AG10803 (cell line): Measurements from ENCODE around the gene DOCK1.

Source experiments
- DNase-seq: peaks from one replicate; pipeline ENCODE4 v3.0.0; 2010; ENCODE audit warnings: low read depth
- H3K4me3 ChIP-seq: 2 replicates; pipeline ENCODE4 v1.5.1; 2011; ENCODE audit warnings: mild to moderate bottlenecking, low read length, control low read depth
- TF ChIP-seq, protein P1 (sequence below): conservative IDR thresholded peaks from 2 replicates; pipeline ENCODE4 v1.5.1; 2011; ENCODE audit warnings: mild to moderate bottlenecking, low read length, control low read depth, inconsistent platforms

The DOCK1 gene

GRCh38 chr10:126940670-126941310 lies 35.6 kb downstream of the DOCK1 start:
- TF ChIP-seq, protein P1, sequence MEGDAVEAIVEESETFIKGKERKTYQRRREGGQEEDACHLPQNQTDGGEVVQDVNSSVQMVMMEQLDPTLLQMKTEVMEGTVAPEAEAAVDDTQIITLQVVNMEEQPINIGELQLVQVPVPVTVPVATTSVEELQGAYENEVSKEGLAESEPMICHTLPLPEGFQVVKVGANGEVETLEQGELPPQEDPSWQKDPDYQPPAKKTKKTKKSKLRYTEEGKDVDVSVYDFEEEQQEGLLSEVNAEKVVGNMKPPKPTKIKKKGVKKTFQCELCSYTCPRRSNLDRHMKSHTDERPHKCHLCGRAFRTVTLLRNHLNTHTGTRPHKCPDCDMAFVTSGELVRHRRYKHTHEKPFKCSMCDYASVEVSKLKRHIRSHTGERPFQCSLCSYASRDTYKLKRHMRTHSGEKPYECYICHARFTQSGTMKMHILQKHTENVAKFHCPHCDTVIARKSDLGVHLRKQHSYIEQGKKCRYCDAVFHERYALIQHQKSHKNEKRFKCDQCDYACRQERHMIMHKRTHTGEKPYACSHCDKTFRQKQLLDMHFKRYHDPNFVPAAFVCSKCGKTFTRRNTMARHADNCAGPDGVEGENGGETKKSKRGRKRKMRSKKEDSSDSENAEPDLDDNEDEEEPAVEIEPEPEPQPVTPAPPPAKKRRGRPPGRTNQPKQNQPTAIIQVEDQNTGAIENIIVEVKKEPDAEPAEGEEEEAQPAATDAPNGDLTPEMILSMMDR = no peak
- H3K4me3 ChIP-seq = no peak overlapping the region
- DNase-seq = no peak

DNA sequence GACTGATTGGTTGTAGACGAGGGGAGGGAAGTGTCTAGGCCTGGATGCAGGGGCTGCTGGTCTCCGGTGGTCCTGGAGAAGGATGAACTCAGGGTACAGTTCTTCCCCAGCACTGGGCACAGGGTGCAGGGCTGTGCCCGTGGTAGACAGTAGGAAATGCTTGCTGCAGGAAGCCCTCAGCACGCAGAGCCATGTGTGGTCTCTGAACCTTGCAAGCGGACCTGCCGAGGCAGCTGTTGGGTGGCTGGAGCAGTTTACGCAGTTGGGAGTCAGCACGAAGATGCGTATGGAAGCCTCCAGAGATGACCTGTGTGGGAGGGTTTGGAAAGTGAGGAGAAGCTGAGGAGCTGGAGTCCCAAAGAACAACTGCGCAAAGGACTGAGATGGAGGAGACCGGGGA lies 39.0 kb downstream of the DOCK1 start:
- TF ChIP-seq, protein P1 = no peak
- no peak for DNase-seq
- no peak overlapping the region for H3K4me3 ChIP-seq

GRCh38 chr10:126945351-126946030 lies 40.3 kb downstream of the DOCK1 start:
- TF ChIP-seq, protein P1 = no peak
- DNase-seq = no peak
- H3K4me3 ChIP-seq = no peak overlapping the region

- TF ChIP-seq, protein P1 = no peak
- H3K4me3 ChIP-seq = no peak overlapping the region
- DNase-seq = no peak
These were observed 41.5 kb downstream of the DOCK1 start for GRCh38 chr10:126946746-126947145.

DNA sequence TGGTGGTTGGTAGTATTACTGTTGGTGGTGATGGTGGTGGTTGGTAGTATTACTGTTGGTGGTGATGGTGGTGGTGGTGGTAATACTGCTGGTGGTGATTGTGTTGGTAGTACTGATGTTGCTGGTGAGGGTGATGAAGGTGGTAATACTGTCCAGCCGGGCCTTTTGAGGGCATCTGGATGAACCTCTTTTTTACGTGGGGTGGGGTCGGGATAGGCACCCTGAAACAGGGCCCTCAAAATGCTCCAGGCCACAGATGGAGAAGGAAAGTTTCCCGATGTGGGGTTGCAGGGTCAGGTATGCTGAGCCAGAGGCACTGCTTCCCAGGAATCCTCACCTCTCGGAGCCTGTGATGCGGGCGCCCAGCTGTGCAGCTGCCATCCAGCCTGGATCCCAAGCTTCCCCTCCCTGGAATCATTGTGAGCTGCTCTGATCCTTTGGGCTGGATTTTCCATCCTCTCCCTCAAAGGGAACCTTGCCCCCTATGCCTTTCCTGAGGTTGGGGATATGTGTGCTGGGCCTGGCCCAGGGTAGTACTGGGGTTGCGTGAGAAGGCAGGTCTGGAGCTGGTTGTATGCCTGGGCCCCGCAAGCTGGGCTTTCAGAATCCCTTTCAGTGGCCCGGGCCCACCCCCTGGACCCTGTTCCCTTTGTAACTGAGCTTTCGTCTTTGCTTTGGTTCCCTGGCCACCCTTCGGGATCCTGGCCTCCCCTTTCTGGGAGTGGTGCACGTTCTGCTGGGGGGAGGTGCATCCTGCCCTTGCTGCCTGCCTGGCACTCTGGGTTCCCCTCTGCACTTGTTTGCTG lies 43.3 kb downstream of the DOCK1 start:
- DNase-seq = no peak
- TF ChIP-seq, protein P1 = no peak
- H3K4me3 ChIP-seq = no peak overlapping the region

GRCh38 chr10:126949161-126949503 lies 43.9 kb downstream of the DOCK1 start:
- DNase-seq = no peak
- TF ChIP-seq, protein P1 = no peak
- no peak overlapping the region for H3K4me3 ChIP-seq
